HCT116 (cell line): ENCODE data around the gene ATP10B. TPM values are rescaled to one million over a fixed set of nuclear protein-coding genes. Genes with fewer than 3 reads are reported as not detected.

ENCODE experiments used
- ATAC-seq: fragments of 200-7000 bp; cut with Tn5 transposase; 2 replicates; pipeline ENCODE4 v1.9.1; 2020; ENCODE audit warnings: mild to moderate bottlenecking, moderate library complexity
- BruUV-seq: library from RNA; stranded (reverse); fragments of 400-500 nt; replicated peaks from 2 replicates; lab custom pipeline; 2021; lab: Mats Ljungman, UMichigan
- CTCF ChIA-PET: fragments of 300-600 bp; sonication (Branson Sonifier 250); formaldehyde crosslinking; loops from one replicate; lab custom pipeline; 2021; ENCODE audit warnings: antibody characterized with exemption; lab: Charles Lee
- POLR2A ChIA-PET: fragments of 300-600, 350-600 bp; sonication (Branson Sonifier 250); formaldehyde crosslinking; loops from one replicate; lab custom pipeline; 2021; ENCODE audit warnings: antibody characterized with exemption; lab: Charles Lee
- RAD21 ChIA-PET, 2 experiments: fragments of 300-600 bp; sonication (Branson Sonifier 250); formaldehyde crosslinking; loops; one replicate each; lab custom pipeline; 2023; ENCODE audit warnings: low total read pairs in 2 of 2; ENCODE audit not compliant: uncharacterized antibody in 2 of 2, unreplicated experiment in 2 of 2, low non-redundant PET in 1 of 2; lab: Charles Lee
- DNase-seq: peaks from one replicate; pipeline ENCODE4 v3.0.0-alpha.2; 2010; ENCODE audit warnings: low read depth, low spot score
- H2AFZ ChIP-seq: fragments of 200-600 bp; shearing (Covaris generic), sonication (generic); 2 replicates; pipeline ENCODE4 v1.6.1; 2017; ENCODE audit warnings: low read depth, mixed run types, mixed read lengths, antibody characterized with exemption, low read length; ENCODE audit not compliant: poor library complexity, severe bottlenecking
- H3K27ac ChIP-seq: 2 replicates; pipeline ENCODE4 v1.5.1; 2012; ENCODE audit warnings: low read depth, low read length
- H3K27me3 ChIP-seq: fragments of 200-600 bp; sonication (generic); 2 replicates; pipeline ENCODE4 v1.6.1; 2016; ENCODE audit warnings: mixed run types, low read length, mixed read lengths; ENCODE audit not compliant: insufficient read depth
- H3K36me3 ChIP-seq, 2 experiments: fragments of 200-500 bp in 1 of 2; fragments of 200-600 bp in 1 of 2; sonication (Bioruptor generic) in 1 of 2; sonication (generic) in 1 of 2; 2 replicates each; pipeline versions ENCODE4 v1.5.1 to v1.6.1; 2014 to 2016; ENCODE audit warnings: low read length in 2 of 2, inconsistent platforms in 1 of 2, mixed read lengths in 1 of 2, mixed run types in 1 of 2; ENCODE audit not compliant: insufficient read depth in 2 of 2, control insufficient read depth in 1 of 2
- H3K4me1 ChIP-seq, 2 experiments: fragments of 200-600 bp in 1 of 2; sonication (generic) in 1 of 2; 2 replicates each; pipeline versions ENCODE4 v1.5.1 to v1.6.1; 2012 to 2017; ENCODE audit warnings: low read length in 2 of 2, inconsistent platforms in 1 of 2, mild to moderate bottlenecking in 1 of 2, mixed read lengths in 1 of 2, mixed run types in 1 of 2, moderate library complexity in 1 of 2; ENCODE audit not compliant: insufficient read depth in 2 of 2, control insufficient read depth in 1 of 2
- H3K4me2 ChIP-seq: fragments of 200-600 bp; sonication (generic); 2 replicates; pipeline ENCODE4 v1.6.1; 2017; ENCODE audit warnings: mixed run types, low read length, mixed read lengths
- H3K4me3 ChIP-seq, 2 experiments: fragments of 200-600 bp in 1 of 2; sonication (generic) in 1 of 2; replicated peaks in 1 of 2; 2 replicates each; pipeline ENCODE4 v1.5.1; 2011 to 2016; ENCODE audit warnings: low read length in 2 of 2, control low read depth in 1 of 2, low read depth in 1 of 2, mild to moderate bottlenecking in 1 of 2, mixed read lengths in 1 of 2, mixed run types in 1 of 2
- H3K79me2 ChIP-seq: fragments of 200-600 bp; sonication (generic); 2 replicates; pipeline ENCODE4 v1.6.1; 2017; ENCODE audit warnings: mild to moderate bottlenecking, mixed run types, low read length, moderate library complexity, mixed read lengths; ENCODE audit not compliant: insufficient read depth
- H3K9ac ChIP-seq: fragments of 200-600 bp; sonication (generic); 2 replicates; pipeline ENCODE4 v1.6.1; 2016; ENCODE audit warnings: low read length, mixed read lengths
- H3K9me2 ChIP-seq: fragments of 200-600 bp; sonication (generic), shearing (Covaris generic); 2 replicates; pipeline ENCODE4 v1.6.1; 2017; ENCODE audit warnings: mixed run types, mild to moderate bottlenecking, moderate library complexity; ENCODE audit not compliant: insufficient read depth
- H3K9me3 ChIP-seq, 2 experiments: fragments of 200-500 bp in 1 of 2; fragments of 200-600 bp in 1 of 2; sonication (Bioruptor generic) in 1 of 2; sonication (generic) in 1 of 2; 2 replicates each; pipeline ENCODE4 v1.6.1; 2014 to 2017; ENCODE audit warnings: low read length in 2 of 2, mixed read lengths in 2 of 2, inconsistent platforms in 1 of 2, low read depth in 1 of 2, mild to moderate bottlenecking in 1 of 2, mixed run types in 1 of 2, moderate library complexity in 1 of 2; ENCODE audit not compliant: control insufficient read depth in 1 of 2, insufficient read depth in 1 of 2
- H4K20me1 ChIP-seq: fragments of 200-600 bp; sonication (generic), shearing (Covaris generic); 2 replicates; pipeline ENCODE4 v1.6.1; 2017; ENCODE audit warnings: mixed run types, mild to moderate bottlenecking, moderate library complexity; ENCODE audit not compliant: insufficient read depth
- ATF3 ChIP-seq: IDR thresholded peaks from 2 replicates; pipeline ENCODE4 v1.6.1; 2012
- CEBPB ChIP-seq: IDR thresholded peaks from 2 replicates; pipeline ENCODE4 v1.6.1; 2012; ENCODE audit warnings: low read depth
- CTCF ChIP-seq, 3 experiments: fragments of 200-600 bp in 1 of 3; sonication (generic) in 1 of 3; IDR thresholded peaks in 2 of 3; conservative IDR thresholded peaks in 1 of 3; 2 replicates each; pipeline ENCODE4 v1.5.1; 2012 to 2017; ENCODE audit warnings: low read depth in 2 of 3, low read length in 2 of 3, antibody characterized with exemption in 1 of 3, borderline replicate concordance in 1 of 3, control low read depth in 1 of 3, mild to moderate bottlenecking in 1 of 3, mixed read lengths in 1 of 3, mixed run types in 1 of 3, moderate library complexity in 1 of 3; ENCODE audit not compliant: insufficient read depth in 1 of 3
- ELF1 ChIP-seq: IDR thresholded peaks from 2 replicates; pipeline ENCODE4 v1.6.1; 2012; ENCODE audit warnings: low read depth, borderline replicate concordance
- RAD21 ChIP-seq: IDR thresholded peaks from 2 replicates; pipeline ENCODE4 v1.6.1; 2012; ENCODE audit warnings: low read depth, mild to moderate bottlenecking
- REST ChIP-seq: IDR thresholded peaks from 2 replicates; pipeline ENCODE4 v1.6.1; 2012; ENCODE audit warnings: low read depth
- SIN3A ChIP-seq: IDR thresholded peaks from 2 replicates; pipeline ENCODE4 v1.6.1; 2012; ENCODE audit warnings: low read depth
- TCF7L2 ChIP-seq: IDR thresholded peaks from 2 replicates; pipeline ENCODE4 v1.7.0; 2011; ENCODE audit warnings: borderline replicate concordance, inconsistent platforms; ENCODE audit not compliant: insufficient read depth, insufficient read length; ENCODE audit errors: extremely low read depth
- YY1 ChIP-seq: IDR thresholded peaks from 2 replicates; pipeline ENCODE4 v1.6.1; 2011; ENCODE audit warnings: low read length, low read depth, moderate library complexity, mild to moderate bottlenecking; ENCODE audit not compliant: insufficient replicate concordance; ENCODE audit errors: extremely low read depth
- ZBTB33 ChIP-seq: IDR thresholded peaks from 2 replicates; pipeline ENCODE4 v1.6.1; 2011; ENCODE audit warnings: mild to moderate bottlenecking, low read length, moderate library complexity; ENCODE audit not compliant: insufficient replicate concordance; ENCODE audit errors: extremely low read depth
- ZFX ChIP-seq: fragments of 450-650 bp; IDR thresholded peaks from 2 replicates; pipeline ENCODE4 v1.6.1; 2017
- intact Hi-C: fragments of 100-400 bp; cut with micrococcal nuclease; formaldehyde crosslinking; loops from 2 replicates; pipeline ENCODE4 v1.10.0; 2022
- total RNA-seq: library from RNA; stranded (reverse); gene quantifications from one replicate; pipeline ENCODE4 v1.2.1, GENCODE V29; 2021; ENCODE audit not compliant: unreplicated experiment

ATP10B gene
- total RNA-seq, 1 experiment from 2014 or later, result 0.07 TPM

GRCh38 chr5:160692271-160692670 is 159.7 kb downstream of the ATP10B start (continued):
- TF ChIP-seq REST, result no peak
- no peak for TF ChIP-seq CEBPB
- TF ChIP-seq TCF7L2, result no peak
- no peak for TF ChIP-seq ZBTB33
- no peak for TF ChIP-seq ELF1
- TF ChIP-seq SIN3A, result no peak
- TF ChIP-seq YY1, result no peak

GRCh38 chr5:160685695-160686094 is 166.3 kb downstream of the ATP10B start:
- Histone ChIP-seq H3K27ac (no peak overlapping the region), H3K4me3 (no peak overlapping the region), H3K9me3 (no peaks in the 10 kb centered on the region), H4K20me1 (no peaks in the 10 kb centered on the region), H3K79me2 (no peaks in the 10 kb centered on the region), H3K4me2 (no peak overlapping the region), H3K9ac (no peak overlapping the region), H3K4me1 (no peaks in the 10 kb centered on the region), H3K27me3 (no peaks in the 10 kb centered on the region), H2AFZ (no peak overlapping the region), H3K9me2 (no peaks in the 10 kb centered on the region), H3K36me3 (no peaks in the 10 kb centered on the region)
- BruUV-seq, result no TSS peak
- peak; percentile 67 for ATAC-seq
- POLR2A ChIA-PET, result no interaction called here
- DNase-seq, result no peak
- intact Hi-C loops, result no loop called here
- CTCF ChIA-PET, result no interaction called here
- no peak for TF ChIP-seq ZBTB33
- no peak for TF ChIP-seq ELF1
- peak; percentile 13; the same call in 1 of the 2 replicates for TF ChIP-seq RAD21
- peak; percentile 27 to 49 (median 32); a peak in 4 of 6 replicates for TF ChIP-seq CTCF (IDR thresholded peaks at IDR 0.05 in 2 of 3, conservative IDR thresholded peaks at IDR 0.05 in 1 of 3; ENCODE audit: borderline replicate concordance in 1 of 3, insufficient read depth in 1 of 3, low read depth in 2 of 3, low read length in 2 of 3)
- TF ChIP-seq ATF3, result no peak
- TF ChIP-seq ZFX, result no peak
- RAD21 ChIA-PET, result no interaction called here
